ENCODE results near the gene PTPRT.

Gene PTPRT

DNA sequence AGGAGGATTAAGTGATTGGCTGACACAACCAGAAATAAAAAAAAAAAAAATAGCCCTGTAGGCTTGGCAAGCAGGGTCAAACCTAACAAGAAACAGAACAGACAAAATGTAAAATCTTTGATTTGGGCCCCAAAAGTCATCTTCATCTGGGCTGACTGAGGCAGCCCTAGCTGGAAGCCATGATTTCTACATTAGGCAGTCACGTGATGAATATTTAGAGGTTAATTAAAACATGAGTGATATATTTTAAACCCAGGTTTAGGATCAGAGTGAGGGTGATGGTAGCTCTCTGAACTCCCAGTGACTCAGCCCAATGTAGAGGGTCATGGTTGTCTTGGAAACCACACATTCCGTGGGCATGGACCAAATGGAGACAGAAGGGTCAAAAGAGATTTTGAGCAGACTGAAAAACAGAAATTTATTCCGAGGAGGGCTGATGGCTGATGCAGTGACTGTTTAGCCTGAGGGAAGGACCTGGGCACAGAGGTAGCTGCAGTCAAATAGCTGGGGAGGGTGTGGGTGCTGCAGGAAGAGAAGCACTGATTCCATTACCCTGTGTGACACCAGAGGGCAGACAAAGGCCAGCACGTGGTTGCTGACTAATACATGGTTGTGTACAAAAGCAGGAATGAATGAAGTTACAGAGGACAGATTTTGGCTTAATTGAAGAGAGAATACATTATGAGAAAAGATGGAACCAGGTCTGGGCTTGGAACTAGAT, 998.4 kb downstream of the PTPRT start:
- no peak for DNase-seq (ENCODE audit: low spot score)

DNA sequence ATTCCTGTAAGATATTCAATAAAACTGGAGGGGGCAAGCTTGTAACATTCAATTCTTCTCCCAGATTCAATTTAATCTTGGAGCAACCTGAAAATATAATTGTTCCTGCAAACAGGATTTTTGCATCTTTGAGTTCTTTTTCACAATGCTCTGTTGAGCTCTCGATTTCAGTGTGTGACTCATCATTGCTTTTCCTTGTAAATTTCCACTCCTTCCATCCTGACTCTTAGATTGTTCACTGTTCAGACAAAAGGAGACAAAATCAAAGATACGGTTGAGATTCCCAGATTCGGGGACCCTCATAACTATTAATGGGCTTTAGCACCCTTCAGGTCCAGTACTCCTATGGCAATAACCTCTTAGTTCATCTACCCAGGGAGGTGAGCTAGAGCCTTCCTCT, 999.6 kb downstream of the PTPRT start:
- no peak for DNase-seq (ENCODE audit: low spot score)

DNA sequence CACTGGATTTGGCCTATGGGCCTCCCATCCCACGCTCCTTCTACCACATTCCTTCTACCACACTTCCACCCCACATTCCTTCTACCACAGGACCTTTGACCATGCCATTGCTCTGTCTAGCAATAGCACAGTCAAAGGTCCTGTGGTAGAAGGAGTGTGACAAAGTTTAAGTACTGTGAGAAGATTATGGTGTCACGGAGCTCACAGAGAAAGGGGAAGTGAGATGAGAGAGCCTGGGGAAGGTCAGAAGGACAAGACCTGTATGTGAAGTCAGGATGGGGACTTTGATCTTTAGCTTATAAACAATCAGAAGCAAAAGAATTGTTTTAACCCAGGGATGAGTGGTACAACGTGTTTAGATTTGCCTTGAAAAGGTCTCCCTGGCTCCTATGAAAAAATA, 1003.4 kb downstream of the PTPRT start:
- DNase-seq (ENCODE audit: low spot score), result no peak

DNA sequence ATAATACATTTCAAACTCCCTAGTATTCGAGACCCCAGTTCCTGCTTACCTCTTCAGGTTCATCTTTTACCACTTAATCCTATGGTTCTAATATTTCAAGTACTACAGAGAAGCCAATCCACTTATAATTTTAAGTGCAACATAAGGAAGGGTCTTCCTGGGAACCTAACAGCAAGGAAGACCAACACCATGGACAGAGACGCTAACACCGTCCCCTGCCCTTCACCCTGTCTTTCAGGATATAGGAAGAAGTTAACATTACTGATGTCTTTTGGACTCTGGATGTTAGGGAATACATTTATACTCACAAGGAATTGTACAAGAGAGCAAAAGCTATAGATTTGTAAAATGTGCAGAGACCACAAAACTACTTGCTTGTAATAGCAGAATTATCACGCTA, 1006.6 kb downstream of the PTPRT start:
- DNase-seq (ENCODE audit: low spot score), result no peak

DNA sequence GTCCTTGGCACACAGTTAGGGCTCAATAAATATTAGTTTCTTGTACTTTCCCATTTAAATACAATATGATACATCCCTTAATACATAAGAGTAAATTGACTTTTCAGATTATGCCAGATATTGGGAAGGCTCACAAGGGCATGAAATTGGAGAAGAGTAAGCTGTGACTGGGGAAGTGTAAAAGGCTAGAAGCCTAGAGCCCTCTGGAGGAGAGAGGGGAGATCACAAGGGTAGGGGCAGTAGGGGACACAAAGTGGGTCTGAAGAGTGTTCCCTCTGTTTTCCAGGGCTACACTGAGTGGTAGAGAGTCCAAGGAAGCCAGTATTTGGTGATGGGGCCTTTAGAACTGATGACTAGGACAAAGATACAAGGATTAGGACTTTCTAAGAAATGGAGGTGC, 1008.6 kb downstream of the PTPRT start:
- no peak for DNase-seq (ENCODE audit: low spot score)

DNA sequence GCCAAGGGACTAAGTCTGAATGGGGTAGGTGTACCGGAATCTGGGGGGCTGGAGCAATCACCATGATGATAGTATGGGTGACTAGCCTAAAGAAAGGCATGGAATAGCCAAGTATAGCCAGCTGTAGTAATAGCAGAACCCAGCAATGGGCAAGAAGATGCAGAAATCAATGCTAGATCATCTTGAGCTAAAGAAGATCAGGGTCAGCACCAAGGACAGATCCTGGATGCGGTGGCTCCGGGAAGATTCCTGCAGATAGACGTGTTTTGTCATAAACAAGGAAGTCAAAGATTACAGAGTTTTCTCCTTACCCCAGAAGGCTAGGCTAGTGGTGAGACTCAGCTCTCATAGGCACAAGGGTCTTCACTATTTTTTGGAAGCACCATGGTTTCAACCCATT, 1009.9 kb downstream of the PTPRT start:
- no peak for DNase-seq (ENCODE audit: low spot score)

DNA sequence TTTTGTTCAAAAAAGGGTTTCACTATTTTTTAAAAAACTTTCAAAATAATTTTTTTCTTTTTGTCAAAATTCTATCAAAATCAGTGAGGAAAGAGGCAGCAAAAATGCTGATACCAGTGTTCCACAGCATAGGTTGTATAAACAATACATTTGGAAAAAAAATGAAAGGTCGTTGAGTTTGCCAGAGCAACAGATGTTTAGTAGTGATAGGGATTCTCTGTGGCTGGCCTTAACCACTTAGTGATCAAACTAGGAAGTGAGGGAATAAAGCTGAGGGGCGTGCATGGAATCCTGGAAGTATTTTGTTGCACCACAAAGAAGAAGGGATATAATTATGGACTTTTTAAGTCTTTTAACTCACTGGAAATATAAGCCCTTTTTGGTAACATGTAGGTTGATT, 1016.3 kb downstream of the PTPRT start:
- DNase-seq (ENCODE audit: low spot score), result no peak

DNA sequence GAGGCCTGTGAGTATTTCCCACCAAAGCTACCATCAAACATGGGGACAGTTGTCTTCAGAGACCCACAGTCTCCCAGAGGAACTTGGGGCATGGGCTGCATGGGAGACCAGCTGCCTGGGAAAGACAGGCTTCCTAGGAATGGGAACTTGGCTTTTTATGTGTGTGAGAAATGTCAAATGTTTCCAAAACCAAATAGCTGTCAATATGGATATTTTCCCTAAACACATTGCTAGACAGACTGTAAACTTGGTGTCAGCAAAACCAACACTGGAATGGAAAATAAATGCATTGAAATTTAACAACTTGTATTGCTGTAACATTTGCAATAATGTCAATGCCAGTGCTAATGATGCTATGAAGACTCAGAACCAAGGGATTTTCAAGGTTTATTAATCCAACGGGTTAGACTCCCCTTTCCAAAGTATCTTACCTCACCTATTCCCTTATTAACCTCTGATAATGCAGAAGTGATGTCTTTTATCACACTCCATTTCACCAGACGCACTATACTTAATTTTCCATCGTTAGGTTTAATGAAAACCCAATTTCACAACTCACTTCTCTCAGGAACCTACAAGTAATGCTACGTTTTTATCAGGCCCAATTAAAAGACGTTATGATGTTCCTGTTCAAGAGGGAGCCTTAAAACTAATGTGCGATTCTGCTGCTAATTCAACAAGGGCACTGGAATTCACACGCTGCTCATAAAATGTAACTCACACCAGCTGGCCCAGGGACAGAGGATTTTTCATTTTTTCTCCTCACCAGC, 1025.4 kb downstream of the PTPRT start:
- DNase-seq (ENCODE audit: low spot score), result no peak

DNA sequence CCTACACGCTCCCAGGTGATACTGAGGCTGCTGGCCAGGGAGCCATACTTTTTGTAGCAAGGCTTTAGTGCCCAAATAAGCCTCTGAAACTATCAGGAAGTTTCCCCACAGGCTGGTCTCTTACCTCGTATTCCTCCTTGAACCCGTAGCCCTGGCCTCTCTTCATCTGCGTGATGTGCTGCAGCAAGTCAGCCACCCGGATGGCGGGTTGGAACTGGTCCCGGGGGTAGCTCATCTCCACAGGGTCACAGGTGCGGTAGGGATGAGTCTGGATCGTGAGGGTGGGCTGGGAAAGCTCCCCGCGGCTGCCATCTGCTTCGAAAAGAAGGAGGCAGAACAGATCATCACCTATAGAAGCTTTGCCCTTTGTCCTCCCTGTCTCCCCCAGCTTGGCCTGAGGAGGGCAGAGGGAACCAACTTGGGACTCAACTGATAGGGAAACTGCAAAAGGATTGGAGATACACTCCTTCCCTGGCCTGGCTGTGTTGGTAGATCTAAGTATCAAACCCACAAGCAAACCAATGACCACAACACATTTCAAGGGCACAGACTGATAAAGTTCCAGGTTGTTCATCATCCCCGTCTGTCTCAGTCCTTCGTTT, 1028.4 kb downstream of the PTPRT start:
- DNase-seq (ENCODE audit: low spot score), result no peak

DNA sequence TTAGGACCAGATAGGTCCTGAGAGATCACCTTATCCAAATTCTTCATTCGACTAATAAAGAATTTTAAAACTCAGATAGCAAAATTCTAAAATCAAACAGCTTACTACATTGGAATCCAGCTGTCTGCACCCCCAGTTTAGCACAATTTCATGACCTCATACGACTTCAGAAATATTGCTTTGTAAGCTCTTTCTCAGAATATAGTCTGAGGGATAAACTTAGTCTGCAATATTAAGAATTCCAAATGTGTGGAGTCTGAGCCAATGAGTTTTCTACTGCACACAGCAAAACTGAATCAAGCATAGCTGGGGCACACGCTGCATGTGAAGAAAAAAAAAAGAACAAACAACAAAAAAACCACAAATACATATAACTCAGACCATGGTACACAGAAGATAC, 1029.9 kb downstream of the PTPRT start:
- no peak for DNase-seq (ENCODE audit: low spot score)

DNA sequence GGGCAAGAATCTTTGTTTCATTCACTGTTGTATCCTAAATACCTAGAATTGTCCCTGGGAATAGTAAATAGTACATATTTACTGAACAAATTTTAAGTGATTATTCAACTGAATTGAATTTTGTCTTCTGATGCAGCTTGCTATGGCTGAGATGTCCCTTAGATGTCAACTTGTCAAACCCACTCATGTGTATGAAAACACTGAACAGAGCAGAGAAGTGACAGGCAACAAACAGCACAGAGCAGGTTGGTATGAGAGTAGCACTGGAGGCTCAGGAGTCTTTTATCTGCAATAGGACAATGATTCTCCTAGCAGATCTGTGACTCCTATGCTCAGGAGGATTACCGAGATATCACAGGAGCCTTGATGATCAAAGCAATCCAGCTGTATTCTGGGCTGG, 1031.4 kb downstream of the PTPRT start:
- DNase-seq (ENCODE audit: low spot score), result no peak

DNA sequence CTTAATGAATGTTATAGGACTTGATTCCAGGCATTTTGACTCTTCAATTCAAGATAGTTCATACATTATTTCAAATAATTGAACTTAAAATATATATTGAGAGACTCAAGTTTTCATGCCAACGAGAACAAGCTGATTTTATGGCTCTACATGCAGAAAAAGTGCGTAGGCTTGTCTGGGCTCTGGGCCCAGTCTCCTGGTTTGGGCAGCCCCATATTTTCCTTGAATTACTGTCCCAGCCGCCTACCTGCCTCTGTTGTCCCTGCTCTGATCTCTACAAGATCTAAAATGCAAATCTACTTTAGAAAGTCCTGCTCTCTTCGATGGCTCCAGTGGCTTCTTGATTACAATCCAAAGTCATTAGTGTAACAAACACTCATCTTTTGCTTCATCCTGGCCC, 1034.1 kb downstream of the PTPRT start:
- DNase-seq (ENCODE audit: low spot score), result no peak

DNA sequence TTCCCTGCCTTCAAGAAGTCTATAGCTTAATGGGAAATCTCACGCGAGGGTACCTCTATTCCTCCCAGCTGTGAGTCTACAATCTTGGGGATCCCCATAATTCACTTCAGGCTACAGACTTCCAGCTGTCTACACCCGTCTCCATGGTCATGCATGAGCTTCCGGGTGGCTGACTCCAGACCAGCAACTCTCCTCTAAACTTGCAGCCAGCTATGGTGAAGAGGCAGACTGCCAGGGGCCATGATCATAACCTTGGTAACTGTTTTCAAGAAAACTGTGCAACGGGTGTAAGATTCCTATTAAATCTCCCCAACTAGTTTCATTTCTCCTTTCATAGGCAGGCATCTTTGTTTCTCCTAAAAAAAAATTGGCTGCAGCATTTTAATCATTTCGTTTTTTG, 1037.1 kb downstream of the PTPRT start:
- DNase-seq (ENCODE audit: low spot score), result no peak

DNA sequence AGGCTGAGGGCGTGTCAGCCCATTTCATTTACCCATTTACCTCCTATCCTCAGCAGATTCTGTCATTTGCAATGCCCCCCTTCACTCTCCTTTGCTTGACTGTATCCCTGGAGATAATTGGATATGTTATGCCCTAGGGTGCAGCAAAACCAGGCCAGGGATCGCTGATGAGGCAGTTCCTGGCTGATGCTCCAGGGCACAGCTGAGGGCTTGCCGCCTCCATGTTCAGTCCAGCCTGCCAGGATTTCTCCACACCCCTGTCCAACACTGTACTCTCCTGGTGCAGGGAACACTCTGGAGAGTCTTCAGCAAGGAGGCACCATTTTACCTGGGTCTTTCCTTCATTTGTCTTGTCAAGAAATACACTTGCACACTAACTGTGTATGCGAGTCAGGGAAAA, 1039.5 kb downstream of the PTPRT start:
- DNase-seq (ENCODE audit: low spot score), result no peak

DNA sequence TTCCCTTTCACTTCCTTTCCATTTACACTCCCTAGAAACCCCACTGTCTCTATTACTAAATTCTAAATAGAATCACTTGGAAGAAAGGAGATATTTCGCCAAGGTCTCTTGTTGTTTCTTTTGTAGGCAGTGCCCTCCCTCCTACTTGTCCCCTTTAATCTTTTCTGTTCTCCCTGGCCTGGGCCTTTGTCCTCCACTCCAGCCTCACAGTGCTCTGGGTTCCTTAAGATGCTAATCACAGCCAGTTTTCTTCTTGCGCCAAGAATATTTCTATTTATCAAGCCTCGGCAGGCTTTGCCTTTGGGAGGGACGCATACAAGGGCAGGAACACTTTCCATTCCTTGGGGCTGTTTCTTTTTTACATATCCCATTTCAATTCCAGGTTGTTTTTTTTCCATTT, 1051.0 kb downstream of the PTPRT start:
- no peak for DNase-seq (ENCODE audit: low spot score)

DNA sequence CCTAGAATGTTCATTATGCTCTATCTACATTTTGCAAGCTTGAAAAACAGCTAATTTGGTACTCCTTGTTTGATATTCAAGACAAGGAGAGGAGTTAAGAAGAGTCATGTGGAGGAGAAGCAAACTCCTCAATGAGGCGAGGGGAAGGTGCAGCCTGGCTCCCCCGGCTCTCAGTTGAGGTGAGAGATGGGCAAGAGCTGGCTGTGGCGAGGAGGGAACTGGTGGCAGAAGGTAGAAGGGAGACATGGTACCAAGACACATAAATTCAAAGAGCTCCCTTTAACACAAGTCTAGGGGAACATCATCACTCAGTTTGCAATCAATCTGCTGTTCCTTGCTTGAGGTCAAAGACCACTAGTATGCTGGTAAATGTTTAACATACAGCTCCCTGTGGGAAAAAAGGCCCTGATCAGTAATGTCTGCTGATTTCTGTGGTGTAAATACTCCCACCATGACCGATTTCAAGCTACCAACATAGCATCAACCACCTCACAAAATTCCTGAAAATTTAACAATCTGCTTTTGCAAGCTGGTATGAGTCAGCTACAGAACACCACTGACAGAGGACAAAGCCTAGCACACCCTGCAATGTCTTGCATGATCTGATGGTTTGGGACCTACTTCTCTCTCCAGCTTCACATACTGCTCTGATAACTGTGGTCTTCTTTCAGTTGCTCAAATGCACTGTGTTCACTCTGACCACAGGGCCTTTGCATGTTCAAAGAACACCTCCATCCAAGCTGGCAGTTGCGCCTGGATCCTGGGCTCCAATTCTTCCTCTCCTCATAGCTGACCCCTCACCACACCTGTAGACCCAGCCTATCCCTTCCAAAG, 1055.2 kb downstream of the PTPRT start:
- DNase-seq (ENCODE audit: low spot score), result no peak

DNA sequence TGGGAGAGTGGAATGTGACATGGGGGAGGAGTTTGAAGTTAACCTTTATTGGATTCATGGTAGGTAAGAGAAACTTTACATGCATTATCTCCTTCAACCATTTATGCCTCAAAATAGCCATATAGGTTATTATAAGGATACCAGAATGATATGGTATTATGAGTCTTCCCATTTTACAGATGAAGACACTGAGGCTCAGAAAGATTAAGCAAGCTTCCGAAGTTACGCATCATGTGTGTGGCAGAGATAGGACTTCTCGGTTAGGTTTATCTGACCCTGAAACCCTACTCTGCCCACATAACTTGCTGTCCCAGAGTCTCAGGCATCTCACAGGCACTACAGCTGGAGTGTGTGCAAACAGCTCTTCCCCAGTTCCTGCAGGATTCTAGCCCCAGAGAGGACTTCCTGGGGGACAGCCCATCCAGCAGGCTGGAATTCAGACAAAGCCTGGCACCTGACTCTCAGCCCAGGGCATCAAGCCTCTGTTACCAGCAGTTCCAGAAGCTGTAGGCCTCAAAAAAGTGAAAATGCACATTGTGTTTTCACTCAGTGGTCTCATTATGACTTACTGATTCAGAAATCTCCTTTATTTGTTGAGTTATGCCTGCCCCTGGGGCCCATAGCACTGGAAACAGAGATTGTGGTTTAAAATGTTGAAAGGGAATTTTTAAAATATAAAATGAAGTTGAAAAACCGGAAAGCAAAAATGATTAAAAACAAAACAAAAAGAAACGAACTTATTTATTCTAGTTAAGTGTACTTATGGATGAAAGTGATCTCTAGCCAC, 1058.7 kb downstream of the PTPRT start:
- no peak for DNase-seq (ENCODE audit: low spot score)

DNA sequence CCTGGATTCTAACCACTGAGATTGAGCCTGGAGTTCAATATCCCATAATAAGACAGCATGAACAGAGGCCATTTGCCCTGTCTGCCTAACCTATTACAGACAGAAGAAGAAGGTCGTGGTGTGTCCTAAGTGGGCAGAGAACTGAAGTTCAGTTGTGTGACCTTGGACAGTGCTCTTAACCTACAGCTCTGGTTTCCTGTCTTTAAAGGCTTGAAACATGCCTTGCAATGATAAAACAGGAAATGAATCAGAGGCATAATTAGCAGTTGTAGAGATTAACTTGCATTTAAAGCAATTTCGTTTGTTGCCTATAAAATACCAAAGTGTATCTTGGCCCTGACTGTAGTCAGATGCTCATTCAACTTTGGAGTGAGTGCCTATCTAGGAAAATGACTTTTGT, 1064.3 kb downstream of the PTPRT start:
- no peak for DNase-seq (ENCODE audit: low spot score)

DNA sequence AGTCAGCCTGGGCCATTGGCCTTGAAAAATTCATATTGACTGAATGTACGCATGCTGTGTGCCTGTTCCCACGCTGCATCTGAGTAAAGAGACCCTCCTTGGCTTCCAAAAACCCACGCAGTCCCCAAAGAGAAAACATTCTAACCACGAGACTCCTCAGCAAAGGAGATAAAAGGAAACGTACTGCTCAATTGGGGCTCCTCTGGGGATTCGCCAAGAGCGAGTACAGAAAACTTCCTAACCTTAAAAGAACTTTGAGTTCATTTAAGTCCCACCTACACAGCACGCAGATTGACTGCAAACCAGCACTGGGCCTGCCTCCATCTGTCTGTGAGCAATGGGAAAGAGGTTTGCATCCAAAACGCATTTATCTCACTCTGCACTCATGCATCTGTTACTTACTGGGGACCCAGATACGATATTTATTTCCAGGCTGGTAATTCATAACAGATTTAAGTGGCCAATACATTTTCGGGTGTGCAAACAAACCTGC, 1065.7 kb downstream of the PTPRT start:
- DNase-seq (ENCODE audit: low spot score), result no peak

DNA sequence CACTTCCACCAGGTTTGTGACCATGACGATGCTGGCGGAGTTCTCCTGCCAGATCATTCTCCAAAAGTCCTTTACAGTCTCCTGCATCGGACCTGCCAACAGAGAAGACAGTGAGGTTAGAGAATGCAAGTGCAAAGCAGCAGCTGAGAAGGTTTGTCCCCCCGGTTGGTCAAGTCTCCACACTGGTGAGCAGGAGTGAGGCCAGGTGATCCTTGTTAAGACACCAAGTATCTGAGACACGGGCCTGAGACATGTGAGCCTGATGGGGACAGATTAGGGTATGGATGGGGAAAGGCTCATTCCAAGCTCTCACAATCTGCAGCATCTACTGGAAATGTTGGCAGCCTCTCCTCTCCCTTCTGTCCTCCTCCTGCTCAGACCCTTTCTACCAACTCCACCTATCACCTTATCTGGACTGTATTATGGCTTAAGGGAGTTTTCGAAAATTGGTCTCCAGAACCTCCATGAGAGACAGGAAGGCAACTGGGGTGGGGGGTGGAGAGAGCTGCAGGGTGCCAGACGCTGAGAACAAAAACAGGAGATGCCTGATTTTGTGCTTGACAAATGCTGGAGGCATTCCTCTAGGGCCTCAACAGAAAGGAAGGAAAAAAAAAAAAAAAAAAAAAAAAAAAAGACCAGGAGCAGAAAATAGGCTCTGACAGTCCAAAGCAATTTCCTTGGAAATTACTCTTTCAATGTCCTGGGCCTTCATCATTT, 1071.1 kb downstream of the PTPRT start:
- DNase-seq (ENCODE audit: low spot score), result no peak

DNA sequence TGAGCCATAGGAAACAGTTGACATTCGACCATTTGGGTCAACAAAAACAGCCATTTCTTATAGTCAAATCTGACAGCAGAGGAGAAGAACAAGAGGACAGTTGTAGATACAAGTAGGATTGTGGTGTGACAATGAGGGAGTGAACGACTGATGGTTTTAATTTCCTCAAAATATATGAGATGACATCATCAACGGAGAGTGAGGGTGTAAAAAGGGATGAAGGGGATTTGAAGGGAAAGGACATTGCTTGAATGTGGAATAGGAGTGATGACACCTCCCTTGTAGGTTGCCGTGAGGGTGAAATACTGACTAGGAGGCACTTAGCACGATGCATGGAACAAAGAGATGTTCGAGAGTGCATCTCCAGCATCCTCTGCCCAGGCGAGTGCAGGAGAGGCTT, 1071.7 kb downstream of the PTPRT start:
- DNase-seq (ENCODE audit: low spot score), result no peak

Measured in germinal center (tissue), 1 donor.